ENCODE data around the gene MAPK1. TPM values are rescaled to one million over a fixed set of nuclear protein-coding genes. Genes with fewer than 3 reads are reported as not detected.

MAPK1 gene
- total RNA-seq, 1 experiment from 2014 or later, result 90.3 TPM

DNA sequence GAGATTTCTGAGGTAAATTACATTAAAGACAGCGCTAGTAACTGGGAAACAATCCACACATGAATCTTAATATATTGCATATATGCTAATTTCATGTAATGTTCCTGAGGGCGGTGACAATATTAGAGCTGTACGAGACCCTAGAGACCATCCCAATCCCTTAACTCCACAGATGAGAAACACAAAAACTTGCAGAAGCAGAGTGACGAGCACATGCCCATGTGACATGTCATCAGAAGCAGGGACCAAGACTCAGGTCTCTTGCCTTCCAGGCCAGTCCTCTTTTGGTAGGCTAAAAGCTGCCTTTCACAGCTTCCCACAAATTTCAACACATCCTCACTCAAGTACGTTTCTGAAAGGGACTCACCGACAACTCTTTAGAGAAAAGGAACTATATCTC lies 11.8 kb downstream of the MAPK1 start:
- no peak overlapping the region for H3K56ac ChIP-seq (ENCODE audit: insufficient read length, low read depth, low read length)
- Mint-ChIP-seq H3K27ac (no peak overlapping the region), H3K4me3 (no peak overlapping the region), H3K9me3 (no peaks in the 10 kb centered on the region), H3K4me1 (peaks cover 33 to 38% of the 10 kb centered on the region in 2 experiments), H3K27me3 (ENCODE audit: low read depth) (no peaks in the 10 kb centered on the region), H3K36me3 (ENCODE audit: insufficient read depth in 1 of 3, low read depth in 3 of 3) (peaks cover 2 to 16% (median 12%) of the 10 kb centered on the region in 3 experiments; a peak in 5 of 7 replicates)
- no peaks in the 10 kb centered on the region for H3K9me3 ChIP-seq (ENCODE audit: control insufficient read depth, low read depth, low read length)
- TF ChIP-seq, protein P1, sequence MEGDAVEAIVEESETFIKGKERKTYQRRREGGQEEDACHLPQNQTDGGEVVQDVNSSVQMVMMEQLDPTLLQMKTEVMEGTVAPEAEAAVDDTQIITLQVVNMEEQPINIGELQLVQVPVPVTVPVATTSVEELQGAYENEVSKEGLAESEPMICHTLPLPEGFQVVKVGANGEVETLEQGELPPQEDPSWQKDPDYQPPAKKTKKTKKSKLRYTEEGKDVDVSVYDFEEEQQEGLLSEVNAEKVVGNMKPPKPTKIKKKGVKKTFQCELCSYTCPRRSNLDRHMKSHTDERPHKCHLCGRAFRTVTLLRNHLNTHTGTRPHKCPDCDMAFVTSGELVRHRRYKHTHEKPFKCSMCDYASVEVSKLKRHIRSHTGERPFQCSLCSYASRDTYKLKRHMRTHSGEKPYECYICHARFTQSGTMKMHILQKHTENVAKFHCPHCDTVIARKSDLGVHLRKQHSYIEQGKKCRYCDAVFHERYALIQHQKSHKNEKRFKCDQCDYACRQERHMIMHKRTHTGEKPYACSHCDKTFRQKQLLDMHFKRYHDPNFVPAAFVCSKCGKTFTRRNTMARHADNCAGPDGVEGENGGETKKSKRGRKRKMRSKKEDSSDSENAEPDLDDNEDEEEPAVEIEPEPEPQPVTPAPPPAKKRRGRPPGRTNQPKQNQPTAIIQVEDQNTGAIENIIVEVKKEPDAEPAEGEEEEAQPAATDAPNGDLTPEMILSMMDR (conservative IDR thresholded peaks at IDR 0.05), result no peak
- H3K4me1 ChIP-seq (ENCODE audit: insufficient read depth, low read length), result peaks cover under 1% of the 10 kb centered on the region
- H3K18ac ChIP-seq (ENCODE audit: insufficient read length, low read depth, low read length), result no peak overlapping the region
- no peaks in the 10 kb centered on the region for H3K23me2 ChIP-seq (ENCODE audit: insufficient read length, low read depth, low read length, poor library complexity, severe bottlenecking)
- H3K4me2 ChIP-seq (ENCODE audit: insufficient read depth, insufficient read length, low read length), result no peak overlapping the region
- H4K5ac ChIP-seq (ENCODE audit: insufficient read length, low read depth, low read length), result no peak overlapping the region
- no peak overlapping the region for H3K23ac ChIP-seq (ENCODE audit: insufficient read length, low read depth, low read length)
- H2BK20ac ChIP-seq (ENCODE audit: low read depth, low read length, poor library complexity, severe bottlenecking), result no peak overlapping the region
- H2BK5ac ChIP-seq (ENCODE audit: insufficient read length, low read length), result no peak overlapping the region
- H3K4ac ChIP-seq (ENCODE audit: low read depth, low read length), result no peak overlapping the region
- no peak overlapping the region for H2BK120ac ChIP-seq (ENCODE audit: low read depth, low read length, poor library complexity, severe bottlenecking)
- no peak overlapping the region for H3K27ac ChIP-seq (ENCODE audit: insufficient read length, low read depth, low read length)
- no peak overlapping the region for H3T11ph ChIP-seq (ENCODE audit: low read length)
- H4K91ac ChIP-seq (ENCODE audit: insufficient read length, low read depth, low read length), result no peak overlapping the region
- peaks cover 67% of the 10 kb centered on the region; the same call in 1 of the 2 replicates for H3K79me2 ChIP-seq (ENCODE audit: insufficient read depth, low read length)
- no peak overlapping the region for H3K14ac ChIP-seq (ENCODE audit: insufficient read depth, low read length)
- H2BK15ac ChIP-seq (ENCODE audit: low read depth, low read length), result no peak overlapping the region
- no peak overlapping the region for H2BK12ac ChIP-seq (ENCODE audit: insufficient read length, low read depth, low read length)
- WGBS (ENCODE audit: extremely low coverage, insufficient read length, low lambda C conversion rate), result no CpG with 5 or more reads among the region's 6 CpGs
- H4K8ac ChIP-seq (replicated peaks; ENCODE audit: insufficient read length, low read depth, low read length), result no peak overlapping the region
- H3K27me3 ChIP-seq (ENCODE audit: insufficient read depth, low read length), result no peaks in the 10 kb centered on the region
- no peak overlapping the region for H3K9ac ChIP-seq (ENCODE audit: extremely low read depth, insufficient read length, low read length)
- H4K20me1 ChIP-seq (ENCODE audit: control insufficient read depth, insufficient read depth, insufficient read length), result no peaks in the 10 kb centered on the region
- no peak overlapping the region for H2AFZ ChIP-seq (ENCODE audit: low read length)
- H2AK5ac ChIP-seq (ENCODE audit: insufficient read length, low read length), result no peak overlapping the region
- no peak for DNase-seq
- H3K79me1 ChIP-seq (ENCODE audit: insufficient read depth, low read depth, low read length, poor library complexity, severe bottlenecking), result peaks cover 13% of the 10 kb centered on the region

All from H9 (cell line).